H1 (cell line): ENCODE data around the gene BEST2.

Experiments
- ASH2L ChIP-seq: fragments of 200-600, 300-600 bp; sonication (generic); IDR thresholded peaks from one replicate; pipeline ENCODE4 v1.7.1; 2017; ENCODE audit warnings: low read length
- CTCF ChIP-seq, 3 experiments: IDR thresholded peaks; 1 replicate in 2 of 3; 2 replicates in 1 of 3; pipeline versions ENCODE4 v1.5.1 to v1.6.1; 2011; ENCODE audit warnings: low read length in 3 of 3, mild to moderate bottlenecking in 3 of 3, inconsistent platforms in 2 of 3, low read depth in 1 of 3, moderate library complexity in 1 of 3; ENCODE audit not compliant: insufficient read depth in 1 of 3; ENCODE audit errors: control extremely low read depth in 1 of 3
- EZH2 ChIP-seq: fragments of 200-600 bp; sonication (generic); IDR thresholded peaks from 2 replicates; pipeline ENCODE4 v1.7.1; 2012; ENCODE audit warnings: low read depth, mild to moderate bottlenecking, moderate library complexity, low read length, inconsistent platforms; ENCODE audit not compliant: severe bottlenecking
- GTF2F1 ChIP-seq: IDR thresholded peaks from 2 replicates; pipeline ENCODE4 v1.6.1; 2012; ENCODE audit warnings: low read depth, low read length, improper control_type of control experiment, borderline replicate concordance
- POLR2A ChIP-seq, 2 experiments: IDR thresholded peaks; 1 replicate in 1 of 2; 2 replicates in 1 of 2; pipeline ENCODE4 v1.6.1; 2011; ENCODE audit warnings: low read depth in 2 of 2, low read length in 2 of 2, mild to moderate bottlenecking in 2 of 2; ENCODE audit errors: control extremely low read depth in 1 of 2
- ZNF274 ChIP-seq: IDR thresholded peaks from 2 replicates; pipeline ENCODE4 v1.7.0; 2012; ENCODE audit warnings: low read length, borderline replicate concordance; ENCODE audit errors: extremely low read depth

GRCh38 chr19:12796146-12797071, 44.8 kb downstream of the BEST2 start:
- peak; percentile 92 to 99 (median 98) for TF ChIP-seq CTCF (IDR thresholded peaks at IDR 0.05; ENCODE audit: control extremely low read depth in 1 of 3, insufficient read depth in 1 of 3, low read depth in 1 of 3, low read length in 3 of 3)
- TF ChIP-seq ZNF274: no peak
- TF ChIP-seq POLR2A (IDR thresholded peaks at IDR 0.05; ENCODE audit: control extremely low read depth in 1 of 2, low read depth in 2 of 2, low read length in 2 of 2): no peak; a peak in 1 of 3 replicates
- peak; percentile 84; the same call in 1 of the 2 replicates for TF ChIP-seq GTF2F1
- no peak for TF ChIP-seq ASH2L
- TF ChIP-seq EZH2: no peak
